GM19023 (cell line): ENCODE results near the gene B4GALT7.
A peak's percentile ranks its signal among the peaks of the same experiment; 100 is the strongest.

Experiments
- ATAC-seq: cut with Tn5 transposase; IDR thresholded peaks from one replicate; pipeline ENCODE4 v1.9.1; 2021; ENCODE audit warnings: mild to moderate bottlenecking, moderate library complexity; ENCODE audit not compliant: unreplicated experiment

B4GALT7 gene

DNA sequence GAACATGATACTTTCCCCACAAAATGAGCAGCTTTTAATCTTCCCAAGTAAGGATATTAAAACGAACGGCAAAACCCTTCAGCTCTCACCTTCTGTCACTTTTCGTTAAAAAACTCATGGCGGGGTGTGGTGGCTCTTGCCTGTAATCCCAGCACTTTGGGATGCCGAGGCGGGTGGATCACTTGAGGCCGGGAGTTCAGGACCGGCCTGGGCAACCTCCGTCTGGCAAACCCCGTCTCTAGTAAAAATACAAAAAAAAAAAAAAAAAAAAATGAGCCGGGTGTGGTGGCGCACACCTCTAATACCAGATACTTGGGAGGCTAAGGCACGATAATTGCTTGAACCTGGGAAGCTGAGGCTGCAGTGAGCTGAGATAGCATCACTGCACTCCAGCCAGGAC, 7.0 kb upstream of the B4GALT7 start:
- ATAC-seq = no peak

DNA sequence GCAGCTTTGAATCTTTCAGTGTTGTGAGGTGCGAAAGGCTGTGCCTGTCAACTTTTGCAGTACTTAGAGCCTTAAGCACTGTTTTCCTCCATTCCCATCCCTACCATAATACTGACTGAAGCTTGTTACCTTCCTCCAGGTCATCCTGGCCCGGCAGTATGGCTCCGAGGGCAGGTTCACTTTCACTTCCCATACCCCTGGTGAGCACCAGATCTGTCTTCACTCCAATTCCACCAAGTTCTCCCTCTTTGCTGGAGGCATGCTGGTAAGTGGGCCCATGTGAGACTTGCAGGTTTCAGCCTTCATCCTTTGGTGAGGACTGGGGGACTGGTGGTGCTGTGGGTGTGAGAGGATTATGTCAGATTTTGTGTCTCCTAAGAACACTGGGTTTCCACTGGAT, 6.4 kb upstream of the B4GALT7 start:
- no peak for ATAC-seq

- ATAC-seq = no peak
These were observed 5.9 kb upstream of the B4GALT7 start for GRCh38 chr5:177594071-177594470.

DNA sequence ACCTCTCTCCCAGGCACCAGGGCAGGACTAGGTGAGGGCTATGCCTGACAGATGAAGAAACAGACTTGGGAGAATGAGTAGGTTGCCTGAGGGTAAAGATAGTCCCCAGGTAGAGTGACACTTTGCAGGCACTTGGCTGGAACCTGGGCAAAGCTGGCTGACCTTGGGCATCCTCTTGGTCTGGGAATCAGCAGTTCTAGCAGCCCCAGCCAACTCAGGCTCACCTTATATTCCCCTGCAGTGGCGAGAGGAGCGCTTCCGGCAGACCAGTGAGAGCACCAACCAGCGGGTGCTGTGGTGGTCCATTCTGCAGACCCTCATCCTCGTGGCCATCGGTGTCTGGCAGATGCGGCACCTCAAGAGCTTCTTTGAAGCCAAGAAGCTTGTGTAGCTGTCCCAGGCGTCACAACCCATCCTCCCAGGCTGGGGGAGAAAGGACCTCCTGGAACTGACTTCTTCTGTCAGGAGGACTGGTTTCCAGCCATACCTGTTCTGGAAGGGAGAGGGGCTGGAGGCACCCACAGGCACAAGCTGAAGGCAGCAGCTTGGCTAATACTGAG, 4.8 kb upstream of the B4GALT7 start:
- ATAC-seq = no peak

DNA sequence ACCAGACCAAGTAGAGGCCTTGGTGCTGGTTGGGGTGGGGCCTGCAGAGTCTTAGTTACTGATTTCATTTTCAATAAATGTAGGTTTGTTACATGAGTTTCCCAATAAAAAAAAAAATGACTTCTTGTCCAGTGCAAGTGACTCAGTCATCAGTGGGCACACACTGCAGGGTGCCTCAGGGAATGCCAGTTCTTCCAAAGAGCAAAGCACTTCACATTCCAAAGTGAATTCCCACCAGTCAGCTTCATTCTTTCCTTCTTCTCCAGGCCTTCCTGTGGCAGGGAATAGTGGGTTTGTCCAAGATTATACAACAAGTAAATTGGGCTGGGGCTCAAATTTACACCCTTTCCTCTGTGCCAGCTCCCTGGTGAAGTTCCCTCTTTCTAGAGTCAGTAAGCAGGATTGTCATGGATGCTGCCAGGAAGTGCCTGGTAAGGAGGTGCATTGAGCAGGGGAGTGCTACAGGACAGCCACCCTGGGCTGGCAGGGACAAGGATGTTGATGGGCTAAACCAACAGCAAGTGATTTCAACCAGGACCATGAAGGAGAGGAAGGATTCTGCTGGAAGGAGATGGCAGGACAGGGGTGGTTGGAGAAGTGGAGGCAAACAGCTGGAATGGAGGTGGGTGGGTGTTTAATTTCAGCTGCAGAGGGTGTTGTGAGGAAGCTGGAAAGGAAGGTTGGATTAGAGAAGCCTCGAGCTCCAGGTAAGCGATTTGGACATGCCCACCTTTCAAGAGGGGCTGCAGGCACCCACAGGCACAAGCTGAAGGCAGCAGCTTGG, 3.7 kb upstream of the B4GALT7 start:
- no peak for ATAC-seq

DNA sequence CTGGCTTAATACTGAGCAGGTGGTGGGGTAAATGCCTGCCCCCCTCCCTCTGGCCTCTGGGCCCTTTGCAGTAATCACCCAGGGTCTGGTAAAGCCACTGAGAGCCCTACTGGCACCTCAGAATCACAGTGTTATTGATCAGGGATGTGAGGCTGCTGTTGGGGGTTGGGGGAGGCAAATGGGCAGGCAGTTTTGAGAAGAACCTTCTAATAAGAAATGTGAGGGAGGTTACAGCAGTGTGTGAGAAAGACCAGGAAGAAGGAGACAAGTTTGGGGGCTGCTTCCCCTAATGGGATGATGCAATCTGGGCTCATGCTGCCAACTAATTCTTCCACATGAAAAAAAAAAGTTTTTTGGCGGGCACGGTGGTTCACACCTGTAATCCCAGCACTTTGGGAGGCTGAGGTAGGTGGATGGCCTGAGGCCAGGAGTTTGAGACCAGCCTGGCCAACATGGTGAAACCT, 3.1 kb upstream of the B4GALT7 start:
- no peak for ATAC-seq

DNA sequence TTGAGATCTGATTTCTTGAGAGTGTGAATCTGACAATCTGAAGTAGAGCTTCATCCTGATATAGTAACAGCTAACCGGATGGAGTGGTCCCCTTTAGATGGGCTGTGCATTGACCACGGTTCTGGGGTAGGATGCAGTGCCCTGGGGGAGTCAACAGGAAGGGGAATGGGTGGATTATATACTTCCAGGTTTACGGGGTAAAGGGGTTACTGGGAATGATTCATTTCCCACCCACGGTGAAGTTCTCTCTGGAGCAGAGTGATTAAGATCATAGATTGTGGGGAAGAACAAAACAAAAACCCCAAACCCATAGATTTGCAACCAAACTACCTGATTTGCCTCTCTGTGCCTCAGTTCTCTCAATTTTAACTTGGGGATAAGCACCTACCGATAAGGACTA, 1.5 kb upstream of the B4GALT7 start:
- no peak for ATAC-seq

DNA sequence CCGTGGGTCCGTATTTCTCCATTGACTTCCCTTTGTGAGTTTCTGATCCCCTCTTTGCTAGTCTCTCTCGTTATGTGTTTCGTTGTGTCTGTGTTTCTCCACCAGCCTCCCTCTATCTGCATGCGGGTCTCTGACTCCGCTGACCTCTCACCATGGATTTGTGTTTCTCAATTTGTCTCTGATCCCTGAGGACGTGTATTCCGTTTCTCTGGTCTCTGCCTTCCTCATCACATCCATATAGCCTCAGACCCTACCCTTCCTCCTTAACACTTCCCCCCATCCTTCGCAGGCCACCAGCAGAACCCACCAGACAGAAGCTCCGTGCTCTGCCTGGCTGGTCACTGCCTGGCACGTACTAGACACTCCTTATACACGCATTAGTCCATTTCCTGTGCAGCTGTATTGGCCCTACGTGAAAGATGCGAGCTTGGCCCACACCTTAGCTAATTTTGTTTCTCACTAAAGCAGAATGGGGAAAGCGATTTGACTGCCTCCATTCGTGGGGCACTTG, 631 bp downstream of the B4GALT7 start:
- no peak for ATAC-seq

DNA sequence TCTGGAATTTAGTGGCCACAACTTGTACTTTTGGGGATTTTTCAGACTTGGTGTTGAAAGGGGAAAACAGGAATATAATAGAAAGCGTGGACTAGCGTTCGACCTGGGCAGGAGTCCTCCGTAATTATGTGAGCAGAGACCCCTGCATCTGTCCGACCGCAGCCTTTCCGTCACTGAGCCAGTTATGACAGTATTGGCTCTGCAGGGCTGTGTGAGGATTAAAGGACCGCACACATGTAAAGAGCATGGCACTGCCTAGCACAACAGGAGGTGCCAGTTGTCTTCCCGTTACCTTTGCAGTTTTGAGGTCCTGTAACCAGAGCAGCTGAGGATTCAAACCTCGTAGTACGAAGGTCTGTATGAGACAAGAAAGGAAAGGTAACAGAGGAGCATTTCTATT, 1.2 kb downstream of the B4GALT7 start:
- no peak for ATAC-seq

DNA sequence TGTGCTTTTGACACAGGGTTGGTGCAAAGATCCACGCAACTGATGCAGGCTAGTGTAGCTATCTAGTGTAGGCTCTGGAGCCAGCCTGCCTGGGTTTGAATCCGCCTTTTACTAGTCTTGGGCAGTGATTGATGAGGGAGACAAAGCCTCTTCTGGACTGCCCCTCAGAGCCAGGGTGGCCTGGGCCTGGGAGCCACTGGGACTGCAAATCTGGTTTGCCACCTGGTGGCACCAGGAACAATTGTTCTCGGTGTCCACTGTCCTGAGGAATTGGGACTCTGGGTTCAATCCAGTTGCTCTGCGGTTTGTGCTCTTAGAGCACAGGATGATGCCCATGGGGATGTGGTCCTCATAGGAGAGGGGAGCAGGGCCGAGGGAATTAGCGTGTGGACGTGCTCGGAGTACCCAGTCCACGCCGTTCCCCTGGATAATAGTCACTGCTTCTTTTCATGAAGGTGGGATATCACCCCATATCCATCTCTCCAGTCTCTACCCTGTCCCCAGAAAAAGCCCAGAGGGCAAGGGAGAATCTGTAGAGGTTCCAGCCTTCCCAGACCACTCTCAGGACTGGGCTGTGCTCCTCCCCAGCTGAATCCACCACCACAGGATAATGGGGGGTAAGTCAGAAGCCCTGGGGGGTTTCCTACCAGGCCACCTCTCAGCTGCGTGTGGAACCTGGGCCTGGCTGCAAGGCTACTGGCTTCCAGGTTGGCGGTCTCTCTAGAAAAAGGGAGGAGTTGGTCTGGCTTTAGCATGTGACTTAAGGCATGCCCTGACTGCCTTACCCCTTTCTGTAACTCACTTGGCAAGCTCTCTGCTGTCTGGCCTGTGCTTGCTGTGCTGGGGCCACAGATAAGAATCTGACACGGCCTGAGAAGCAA, 1.9 kb downstream of the B4GALT7 start:
- ATAC-seq = no peak

GRCh38 chr5:177602458-177602830, 2.5 kb downstream of the B4GALT7 start:
- no peak for ATAC-seq

DNA sequence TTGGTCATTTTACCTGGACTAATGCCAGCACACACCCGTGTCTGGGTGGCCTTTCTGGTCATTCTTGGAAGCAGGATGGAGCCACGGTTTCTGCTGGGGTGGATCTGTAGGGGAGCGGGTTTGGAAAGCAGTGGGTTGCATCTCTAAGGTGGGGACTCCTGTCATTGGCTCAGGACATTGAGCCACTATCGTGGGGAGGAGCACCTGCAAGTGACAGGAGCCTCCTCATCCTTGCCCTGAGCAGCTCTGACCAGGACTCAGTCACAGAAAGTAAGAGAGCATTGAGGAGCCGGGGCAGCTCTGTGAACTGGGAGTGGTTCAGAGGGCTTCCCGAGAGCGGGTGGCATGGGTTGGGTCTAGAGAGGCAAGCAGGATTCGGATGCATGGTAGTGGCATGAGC, 3.7 kb downstream of the B4GALT7 start:
- no peak for ATAC-seq

- ATAC-seq = no peak
These were observed 4.2 kb downstream of the B4GALT7 start for GRCh38 chr5:177604116-177604521.

GRCh38 chr5:177604656-177605055, 4.7 kb downstream of the B4GALT7 start:
- ATAC-seq = no peak

- no peak for ATAC-seq
These were observed 5.1 kb downstream of the B4GALT7 start for GRCh38 chr5:177605078-177605477.

DNA sequence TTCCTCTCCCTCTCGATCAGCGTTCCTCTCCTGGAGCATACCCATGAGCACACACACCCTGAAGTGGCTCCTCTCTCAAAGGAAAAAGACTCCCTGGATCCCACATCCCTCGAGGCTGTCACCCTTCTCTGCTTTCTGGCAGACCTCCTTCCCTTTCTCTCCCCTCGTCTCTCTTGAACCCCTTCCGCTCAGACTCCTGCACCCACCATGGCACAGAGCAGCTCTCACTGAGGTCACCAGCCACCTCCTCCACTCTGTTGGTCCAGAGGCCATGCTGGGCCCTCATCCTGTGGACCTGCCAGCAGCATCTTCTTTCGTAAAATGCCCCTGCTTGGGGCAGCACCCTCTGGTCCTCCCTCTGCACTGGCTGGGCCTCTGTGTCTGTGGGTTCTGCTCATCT, 5.7 kb downstream of the B4GALT7 start:
- no peak for ATAC-seq

GRCh38 chr5:177606071-177607051, 6.4 kb downstream of the B4GALT7 start:
- no peak for ATAC-seq

- no peak for ATAC-seq
These were observed 7.2 kb downstream of the B4GALT7 start for GRCh38 chr5:177607115-177607451.

DNA sequence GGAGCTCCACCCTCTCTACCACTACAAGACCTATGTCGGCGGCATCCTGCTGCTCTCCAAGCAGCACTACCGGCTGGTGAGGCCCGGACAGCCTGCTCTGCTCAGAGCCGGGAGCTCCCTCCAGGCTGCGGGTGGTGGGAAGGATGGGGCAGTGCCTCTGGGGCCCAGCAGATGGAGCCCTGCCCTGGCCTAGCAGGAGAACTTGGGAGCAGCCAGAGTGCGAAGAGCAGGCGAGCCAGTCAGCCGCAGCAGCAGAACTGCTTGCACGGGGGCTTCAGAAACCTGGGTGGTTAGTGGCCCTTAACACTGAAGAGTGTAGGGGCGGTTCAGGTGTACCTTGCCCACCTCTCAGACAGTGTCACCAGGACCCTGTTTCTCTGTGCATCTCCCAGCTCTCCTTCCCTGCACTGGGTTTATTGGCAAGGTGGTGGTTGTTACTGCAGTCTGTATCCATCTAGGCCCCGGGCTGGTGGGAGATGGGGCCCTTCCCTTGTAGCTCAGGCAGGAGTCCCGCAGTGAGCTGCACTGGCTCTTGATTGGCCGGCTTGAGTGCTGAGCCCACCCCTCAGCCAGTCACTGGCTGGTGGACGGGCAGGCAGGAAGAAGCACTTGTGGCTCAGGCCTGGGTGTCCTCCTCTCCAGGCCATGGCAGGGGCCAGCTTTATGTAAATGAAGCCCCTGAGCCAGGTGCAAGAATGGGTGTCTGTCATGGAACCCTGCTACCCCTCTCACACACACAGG, 7.7 kb downstream of the B4GALT7 start:
- peak; percentile 47 for ATAC-seq
